ENCODE measurements around the gene PANK4.

PANK4 gene

GRCh38 chr1:2547210-2548067 lies 21.0 kb upstream of the PANK4 start:
- H3K27ac ChIP-seq, result peak overlapping the region in 20 of 21 experiments; percentile 83 to 100 (median 94)
- H3K4me3 ChIP-seq, result peak overlapping the region; percentile 42 to 67 (median 48)

- Histone ChIP-seq H3K4me3 (peak overlapping the region; percentile 42 to 67 (median 48)), H3K27ac (peak overlapping the region; percentile 33 to 100 (median 94))
These were observed 20.3 kb upstream of the PANK4 start for GRCh38 chr1:2546515-2547209.

GRCh38 chr1:2545754-2546514 lies 19.5 kb upstream of the PANK4 start:
- peak overlapping the region; percentile 42 to 67 (median 48) for H3K4me3 ChIP-seq
- peak overlapping the region; percentile 33 to 100 (median 94) for H3K27ac ChIP-seq

GRCh38 chr1:2544875-2545640 lies 18.7 kb upstream of the PANK4 start:
- Histone ChIP-seq H3K27ac (peak overlapping the region in 13 of 21 experiments; percentile 34 to 100 (median 63)), H3K4me3 (no peak overlapping the region)

GRCh38 chr1:2544093-2544874 lies 17.9 kb upstream of the PANK4 start:
- H3K4me3 ChIP-seq, result no peak overlapping the region

GRCh38 chr1:2543543-2544092 lies 17.2 kb upstream of the PANK4 start:
- Histone ChIP-seq H3K27ac (peak overlapping the region in 4 of 21 experiments; percentile 17 to 42 (median 28)), H3K4me3 (no peak overlapping the region)

More at GRCh38 chr1:2544093-2544874, 17.9 kb upstream of the PANK4 start:
- peak overlapping the region in 5 of 21 experiments; percentile 19 to 94 (median 63) for H3K27ac ChIP-seq

- Histone ChIP-seq H3K4me3 (no peak overlapping the region), H3K27ac (no peak overlapping the region)
These were observed 16.0 kb upstream of the PANK4 start for GRCh38 chr1:2542246-2542915.

- no peak overlapping the region for H3K4me3 ChIP-seq
- H3K27ac ChIP-seq, result no peak overlapping the region
These were observed 15.3 kb upstream of the PANK4 start for GRCh38 chr1:2541619-2542245.

GRCh38 chr1:2540816-2541492 lies 14.6 kb upstream of the PANK4 start:
- H3K4me3 ChIP-seq, result no peak overlapping the region
- no peak overlapping the region for H3K27ac ChIP-seq

- Histone ChIP-seq H3K27ac (no peak overlapping the region), H3K4me3 (no peak overlapping the region)
These were observed 13.0 kb upstream of the PANK4 start for GRCh38 chr1:2539312-2539907.

GRCh38 chr1:2538872-2539271 lies 12.5 kb upstream of the PANK4 start:
- no peak overlapping the region for H3K4me3 ChIP-seq

GRCh38 chr1:2538376-2538775 lies 12.0 kb upstream of the PANK4 start:
- H3K27ac ChIP-seq, result no peak overlapping the region

More at GRCh38 chr1:2538872-2539271, 12.5 kb upstream of the PANK4 start:
- no peak overlapping the region for H3K27ac ChIP-seq

GRCh38 chr1:2537784-2538115 lies 11.4 kb upstream of the PANK4 start:
- no peak overlapping the region for H3K4me3 ChIP-seq
- H3K27ac ChIP-seq, result no peak overlapping the region

More at GRCh38 chr1:2538376-2538775, 12.0 kb upstream of the PANK4 start:
- no peak overlapping the region for H3K4me3 ChIP-seq

- no peak overlapping the region for H3K4me3 ChIP-seq
- no peak overlapping the region for H3K27ac ChIP-seq
These were observed 9.6 kb upstream of the PANK4 start for GRCh38 chr1:2535981-2536380.

- no peak overlapping the region for H3K4me3 ChIP-seq
- H3K27ac ChIP-seq, result peak overlapping the region in 1 of 21 experiments; percentile 45
These were observed 9.1 kb upstream of the PANK4 start for GRCh38 chr1:2535455-2535854.

- peak overlapping the region in 6 of 21 experiments; percentile 4 to 83 (median 37) for H3K27ac ChIP-seq
- no peak overlapping the region for H3K4me3 ChIP-seq
These were observed 8.5 kb upstream of the PANK4 start for GRCh38 chr1:2534687-2535441.
